Fibroblast of villous mesenchyme (primary cell): ENCODE data around the gene ABL1. TPM values are rescaled to one million over a fixed set of nuclear protein-coding genes. Genes with fewer than 3 reads are reported as not detected.
A peak's percentile ranks its signal among the peaks of the same experiment; 100 is the strongest.

Experiments
- DNase-seq: peaks from one replicate; pipeline ENCODE4 v3.0.0-alpha.2; 2010; ENCODE audit warnings: low read depth
- H3K4me3 ChIP-seq: 2 replicates; pipeline ENCODE4 v1.5.1; 2011; ENCODE audit warnings: low read depth, mild to moderate bottlenecking, low read length
- total RNA-seq: library from RNA; depleted of rRNA; stranded (reverse); fragments of >200 nt; gene quantifications from 2 replicates; pipeline ENCODE4 v1.2.3, GENCODE V29; 2012
- TF ChIP-seq, protein P1 (sequence below): IDR thresholded peaks from 2 replicates; pipeline ENCODE4 v1.5.1; 2012; ENCODE audit warnings: low read depth, mild to moderate bottlenecking, low read length; ENCODE audit not compliant: insufficient read depth

ABL1 gene
- total RNA-seq, 1 donor = 57.4 TPM

DNA sequence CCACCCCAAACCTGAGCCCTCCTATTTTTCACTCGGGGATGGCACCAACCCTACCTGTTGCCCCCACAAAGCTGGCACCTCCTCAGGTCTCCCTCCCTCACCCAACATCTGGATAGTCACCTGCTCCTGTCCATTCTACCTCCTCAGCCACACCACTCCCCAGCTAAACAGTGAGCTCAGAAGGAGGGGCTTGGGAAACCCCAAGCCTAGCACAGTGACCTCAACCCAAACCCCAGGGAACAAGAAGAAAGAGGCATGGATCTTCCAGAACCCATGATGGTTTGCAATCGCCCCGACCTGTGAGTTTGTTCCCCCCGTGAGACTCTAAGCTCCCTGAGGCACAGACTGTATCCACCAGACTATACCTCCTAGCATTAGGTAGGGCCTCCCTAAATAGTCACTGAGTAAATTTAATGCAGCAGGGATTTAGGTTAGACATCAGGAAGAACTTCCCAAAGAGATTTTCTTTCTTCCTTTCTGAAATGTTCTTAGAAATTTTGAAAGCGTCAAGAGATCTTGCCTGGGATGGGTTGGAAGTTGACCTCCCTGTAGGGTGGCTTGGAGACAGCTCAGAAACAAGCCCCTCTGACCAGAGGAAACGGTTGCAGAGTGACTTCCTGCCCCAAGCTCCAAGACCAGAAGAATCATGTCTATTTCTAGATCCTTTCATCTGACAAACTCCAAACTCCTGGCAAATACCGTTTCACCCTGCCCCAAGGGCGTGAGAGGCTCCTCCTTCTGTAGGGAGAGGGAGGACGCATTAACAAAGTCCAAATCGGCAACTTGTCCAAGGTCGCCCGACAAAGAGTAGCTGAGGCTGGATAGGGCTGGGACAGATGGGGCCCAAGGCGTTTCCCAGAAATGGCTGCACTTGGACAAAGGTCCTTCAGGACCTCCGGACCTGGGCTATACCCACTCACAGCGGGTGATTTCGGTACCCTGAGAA, 99.9 kb downstream of the ABL1 start:
- DNase-seq = no peak
- TF ChIP-seq, protein P1, sequence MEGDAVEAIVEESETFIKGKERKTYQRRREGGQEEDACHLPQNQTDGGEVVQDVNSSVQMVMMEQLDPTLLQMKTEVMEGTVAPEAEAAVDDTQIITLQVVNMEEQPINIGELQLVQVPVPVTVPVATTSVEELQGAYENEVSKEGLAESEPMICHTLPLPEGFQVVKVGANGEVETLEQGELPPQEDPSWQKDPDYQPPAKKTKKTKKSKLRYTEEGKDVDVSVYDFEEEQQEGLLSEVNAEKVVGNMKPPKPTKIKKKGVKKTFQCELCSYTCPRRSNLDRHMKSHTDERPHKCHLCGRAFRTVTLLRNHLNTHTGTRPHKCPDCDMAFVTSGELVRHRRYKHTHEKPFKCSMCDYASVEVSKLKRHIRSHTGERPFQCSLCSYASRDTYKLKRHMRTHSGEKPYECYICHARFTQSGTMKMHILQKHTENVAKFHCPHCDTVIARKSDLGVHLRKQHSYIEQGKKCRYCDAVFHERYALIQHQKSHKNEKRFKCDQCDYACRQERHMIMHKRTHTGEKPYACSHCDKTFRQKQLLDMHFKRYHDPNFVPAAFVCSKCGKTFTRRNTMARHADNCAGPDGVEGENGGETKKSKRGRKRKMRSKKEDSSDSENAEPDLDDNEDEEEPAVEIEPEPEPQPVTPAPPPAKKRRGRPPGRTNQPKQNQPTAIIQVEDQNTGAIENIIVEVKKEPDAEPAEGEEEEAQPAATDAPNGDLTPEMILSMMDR = no peak
- no peak overlapping the region for H3K4me3 ChIP-seq

DNA sequence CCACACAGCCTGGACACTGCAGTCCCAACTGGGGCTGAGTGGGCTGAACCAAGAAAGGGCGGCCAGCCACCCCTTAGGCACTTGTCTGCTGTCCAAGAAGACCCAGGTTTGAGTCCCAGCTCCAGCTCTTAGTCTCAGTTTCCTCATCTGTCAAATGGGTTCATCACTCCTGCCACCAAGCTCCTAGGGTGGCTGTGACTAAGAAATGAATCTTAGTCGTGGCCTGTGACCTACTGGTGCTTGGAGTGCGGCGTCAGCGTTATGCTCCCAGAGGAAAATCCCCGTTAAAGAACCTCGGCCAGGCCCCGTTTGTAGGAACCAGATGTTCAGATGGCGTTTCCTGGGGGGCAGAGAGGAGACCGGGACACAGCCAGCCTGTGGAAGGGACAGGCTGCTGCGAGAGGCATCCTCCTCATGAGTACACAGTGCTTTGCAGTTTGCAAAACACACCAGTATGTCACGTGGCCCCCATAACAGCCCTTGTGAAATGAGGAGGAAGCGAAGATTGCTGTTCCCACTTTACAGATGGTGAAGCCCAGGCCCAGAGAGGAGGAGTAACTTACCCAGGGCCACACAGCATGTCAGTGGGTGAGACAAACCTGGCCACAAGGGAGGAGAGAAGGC, 100.7 kb downstream of the ABL1 start:
- H3K4me3 ChIP-seq = no peak overlapping the region
- DNase-seq = peak; percentile 44
- TF ChIP-seq, protein P1 = no peak

DNA sequence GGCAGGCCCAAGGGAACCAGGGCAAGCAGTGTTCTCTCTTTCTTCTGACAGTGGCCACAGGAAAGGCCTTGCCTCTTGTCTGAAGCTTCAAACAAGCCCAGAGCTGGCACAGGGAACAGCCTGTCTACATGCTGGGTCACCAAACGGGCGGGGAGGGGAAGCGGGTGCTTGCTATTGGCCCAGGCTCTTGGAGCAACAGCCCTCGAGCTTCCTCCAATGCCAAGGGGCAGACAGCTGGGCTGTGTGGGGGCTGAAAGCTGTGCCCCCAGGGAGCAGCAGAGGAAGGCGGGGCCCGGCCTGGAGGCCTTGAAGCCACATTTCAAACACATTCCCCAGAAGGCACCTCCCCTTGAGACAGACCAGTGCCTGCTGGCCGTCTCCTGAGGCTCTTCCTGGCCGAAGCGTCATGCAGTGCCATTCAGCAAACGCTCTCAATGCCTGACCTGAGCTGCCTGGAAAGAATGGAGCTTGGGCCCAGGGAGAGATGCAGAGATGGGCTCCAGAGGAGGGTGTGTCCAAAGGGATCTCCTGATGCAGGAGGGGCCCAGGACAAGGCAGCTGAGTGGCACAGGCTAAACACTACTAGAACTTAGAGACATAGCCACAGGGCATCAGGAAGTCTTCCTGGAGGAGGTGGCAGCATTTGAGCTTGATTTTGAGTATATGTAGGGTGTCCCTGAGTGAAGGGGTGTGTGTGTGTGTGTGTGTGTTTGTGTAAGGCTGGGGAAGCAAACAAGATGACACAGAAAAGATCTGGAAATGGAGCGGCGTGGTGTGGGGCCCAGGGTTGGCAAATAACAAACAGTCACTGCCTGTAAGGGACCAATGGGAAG, 101.4 kb downstream of the ABL1 start:
- no peak overlapping the region for H3K4me3 ChIP-seq

More for the DNA sequence above, 101.4 kb downstream of the ABL1 start:
- DNase-seq = peak; percentile 70
- TF ChIP-seq, protein P1 = no peak

Other genes starting within 250 kb of the ABL1 start
- gene PRDM12, start 170.7 kb upstream of the ABL1 start, total RNA-seq = not detected in 2 replicates
- 19.3 and 32.8 TPM in 2 replicates for gene EXOSC2, start 141.5 kb upstream of the ABL1 start, total RNA-seq
- not detected in 2 replicates for gene QRFP, start 61.6 kb downstream of the ABL1 start, total RNA-seq
- 4.3 and 19.3 TPM in 2 replicates for gene FIBCD1, start 104.0 kb downstream of the ABL1 start, total RNA-seq
- 0.43 and 1.3 TPM in 2 replicates for gene LAMC3, start 173.9 kb downstream of the ABL1 start, total RNA-seq